ENCODE results near the gene TRIM7.
"Not testable (repeated sequence)": the region's sequence is repeated elsewhere in the genome, so short reads cannot be mapped to it uniquely, and the experiment has no call there.

The TRIM7 gene

GRCh38 chr5:181212934-181213333 lies 7.9 kb upstream of the TRIM7 start:
- DNase-seq (ENCODE audit: low spot score), result no peak
- TF ChIP-seq CTCF (IDR thresholded peaks at IDR 0.05; ENCODE audit: borderline replicate concordance, control extremely low read depth, extremely low read depth, insufficient read depth, missing control alignments), result no peak
- in situ Hi-C loops (cut with MboI; ENCODE audit: low sequenced_read_pairs, unreplicated experiment), result no loop called here

GRCh38 chr5:181212080-181212479 lies 7.1 kb upstream of the TRIM7 start:
- TF ChIP-seq CTCF (IDR thresholded peaks at IDR 0.05; ENCODE audit: borderline replicate concordance, control extremely low read depth, extremely low read depth, insufficient read depth, missing control alignments), result no peak
- DNase-seq (ENCODE audit: low spot score), result no peak
- in situ Hi-C loops (cut with MboI; ENCODE audit: low sequenced_read_pairs, unreplicated experiment), result no loop called here

- no peak for DNase-seq (ENCODE audit: low spot score)
- in situ Hi-C loops (cut with MboI; ENCODE audit: low sequenced_read_pairs, unreplicated experiment), result no loop called here
- no peak for TF ChIP-seq CTCF (IDR thresholded peaks at IDR 0.05; ENCODE audit: borderline replicate concordance, control extremely low read depth, extremely low read depth, insufficient read depth, missing control alignments)
These were observed 6.2 kb upstream of the TRIM7 start for GRCh38 chr5:181211208-181211607.

GRCh38 chr5:181210698-181211097 lies 5.7 kb upstream of the TRIM7 start:
- in situ Hi-C loops (cut with MboI; ENCODE audit: low sequenced_read_pairs, unreplicated experiment); DNase-seq (ENCODE audit: low spot score): not testable (repeated sequence)

GRCh38 chr5:181210148-181210547 lies 5.2 kb upstream of the TRIM7 start:
- DNase-seq (ENCODE audit: low spot score); in situ Hi-C loops (cut with MboI; ENCODE audit: low sequenced_read_pairs, unreplicated experiment): not testable (repeated sequence)

- DNase-seq (ENCODE audit: low spot score); in situ Hi-C loops (cut with MboI; ENCODE audit: low sequenced_read_pairs, unreplicated experiment): not testable (repeated sequence)
These were observed 4.0 kb upstream of the TRIM7 start for GRCh38 chr5:181209006-181209405.

GRCh38 chr5:181207960-181208253 lies 2.9 kb upstream of the TRIM7 start:
- TF ChIP-seq CTCF (IDR thresholded peaks at IDR 0.05; ENCODE audit: borderline replicate concordance, control extremely low read depth, extremely low read depth, insufficient read depth, missing control alignments), result no peak
- DNase-seq (ENCODE audit: low spot score), result no peak
- in situ Hi-C loops (cut with MboI; ENCODE audit: low sequenced_read_pairs, unreplicated experiment), result no loop called here

GRCh38 chr5:181207214-181207959 lies 2.4 kb upstream of the TRIM7 start:
- TF ChIP-seq CTCF (IDR thresholded peaks at IDR 0.05; ENCODE audit: borderline replicate concordance, control extremely low read depth, extremely low read depth, insufficient read depth, missing control alignments), result no peak
- peak; percentile 61 for DNase-seq (ENCODE audit: low spot score)
- in situ Hi-C loops (cut with MboI; ENCODE audit: low sequenced_read_pairs, unreplicated experiment), result no loop called here

All from GM13976 (cell line).